ENCODE measurements around the gene LONP2.
"Not testable (repeated sequence)": the region's sequence is repeated elsewhere in the genome, so short reads cannot be mapped to it uniquely, and the experiment has no call there.

Gene LONP2

DNA sequence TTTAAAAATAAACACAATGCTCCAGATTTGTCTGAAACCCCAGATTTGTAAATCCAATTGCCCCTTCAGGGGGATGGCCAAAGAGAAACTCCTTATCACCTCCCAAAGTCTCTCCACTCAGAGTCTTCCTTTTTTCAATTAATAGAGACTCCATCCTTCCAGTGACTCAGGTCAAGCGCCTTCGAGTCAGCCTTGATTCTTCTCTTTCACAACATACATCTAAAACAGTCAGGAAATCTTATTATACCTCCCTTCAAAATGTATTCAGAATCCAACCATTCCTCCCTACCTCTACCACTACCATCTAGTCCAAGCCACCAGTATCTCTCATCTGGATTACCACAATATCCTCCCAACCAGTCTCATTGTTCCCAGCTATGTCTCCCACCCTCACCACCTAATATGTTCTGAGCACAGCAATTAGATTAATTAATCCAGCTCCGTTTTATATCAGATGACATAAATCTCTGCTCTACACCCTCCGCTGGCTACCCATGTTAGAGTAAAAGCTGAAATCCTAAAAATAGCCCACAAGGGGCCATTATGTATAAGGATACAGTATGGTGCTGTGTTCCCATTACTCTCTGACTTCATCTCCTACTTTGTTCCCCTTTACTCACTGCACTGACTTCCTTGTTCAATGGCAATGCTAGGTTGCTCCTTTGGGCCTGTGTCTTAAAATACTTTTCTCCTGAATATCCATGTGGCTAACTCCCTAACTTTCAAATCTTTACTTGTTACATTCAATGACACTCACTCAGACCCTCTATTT, 129.3 kb downstream of the LONP2 start:
- TF ChIP-seq JUND (IDR thresholded peaks at IDR 0.05; ENCODE audit: low read depth) = no peak
- no peak for DNase-seq (ENCODE audit: low read depth in 1 of 2, low spot score in 1 of 2)
- in situ Hi-C loops (cut with HindIII; ENCODE audit: low pct_unique_long_range_greater_than_20kb, low sequenced_read_pairs) = no loop called here

DNA sequence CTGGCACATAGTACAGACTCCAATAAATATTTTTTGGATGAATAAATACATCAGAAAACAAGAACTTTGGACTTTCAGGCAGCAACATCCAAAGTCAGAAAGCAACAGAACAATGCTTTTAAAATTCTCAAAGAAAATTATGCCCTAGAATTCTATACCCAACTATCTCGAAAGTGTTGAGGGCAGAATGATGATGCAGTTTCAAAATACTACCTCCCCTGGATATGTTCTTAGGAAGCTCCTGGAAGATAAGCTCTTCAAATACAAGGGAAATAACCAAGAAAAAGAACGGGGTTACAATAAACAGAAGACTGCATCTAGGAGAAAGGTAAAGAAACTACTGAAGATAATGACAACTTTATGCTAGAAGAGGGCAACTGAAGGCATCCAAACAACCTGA, 130.2 kb downstream of the LONP2 start:
- DNase-seq (ENCODE audit: low read depth in 1 of 2, low spot score in 1 of 2) = no peak
- no peak for TF ChIP-seq JUND (IDR thresholded peaks at IDR 0.05; ENCODE audit: low read depth)
- in situ Hi-C loops (cut with HindIII; ENCODE audit: low pct_unique_long_range_greater_than_20kb, low sequenced_read_pairs) = no loop called here

DNA sequence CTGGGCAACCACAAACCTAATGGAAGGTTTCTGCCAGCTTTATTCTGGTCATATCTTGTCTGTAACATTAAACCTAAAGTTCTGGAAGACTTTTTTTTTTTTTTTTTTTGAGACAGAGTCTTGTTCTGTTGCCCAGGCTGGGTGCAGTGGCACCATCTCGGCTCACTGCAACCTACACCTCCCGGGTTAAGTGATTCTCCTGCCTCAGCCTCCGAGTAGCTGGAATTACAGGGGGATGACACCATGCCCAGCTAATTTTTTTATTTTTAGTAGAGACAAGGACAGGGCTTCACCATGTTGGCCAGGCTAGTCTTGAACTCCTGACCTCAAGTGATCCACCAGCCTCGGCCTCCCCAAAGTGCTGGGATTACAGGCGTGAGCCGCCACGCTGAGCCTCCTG, 133.2 kb downstream of the LONP2 start:
- DNase-seq (ENCODE audit: low read depth in 1 of 2, low spot score in 1 of 2); in situ Hi-C loops (cut with HindIII; ENCODE audit: low pct_unique_long_range_greater_than_20kb, low sequenced_read_pairs): not testable (repeated sequence)

DNA sequence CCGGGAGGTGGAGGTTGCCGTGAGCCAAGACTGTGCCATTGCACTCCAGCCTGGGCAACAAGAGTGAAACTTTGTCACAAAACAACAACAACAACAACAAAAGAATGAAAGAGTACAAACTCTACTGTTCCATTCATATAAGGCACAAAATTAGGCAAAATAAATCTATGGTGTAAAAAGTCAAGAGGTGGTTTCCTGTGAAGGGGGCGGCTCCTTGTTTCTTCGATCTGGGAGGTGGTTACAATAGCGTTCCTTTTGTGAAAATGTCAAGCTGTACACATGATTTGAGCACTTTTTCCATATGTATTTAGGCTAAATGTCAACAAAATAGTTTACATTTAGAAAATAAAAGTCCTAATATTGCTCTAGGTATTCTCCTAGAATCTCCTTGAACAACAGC, 134.2 kb downstream of the LONP2 start:
- no peak for TF ChIP-seq JUND (IDR thresholded peaks at IDR 0.05; ENCODE audit: low read depth)
- no peak for DNase-seq (ENCODE audit: low read depth in 1 of 2, low spot score in 1 of 2)
- in situ Hi-C loops (cut with HindIII; ENCODE audit: low pct_unique_long_range_greater_than_20kb, low sequenced_read_pairs) = no loop called here

DNA sequence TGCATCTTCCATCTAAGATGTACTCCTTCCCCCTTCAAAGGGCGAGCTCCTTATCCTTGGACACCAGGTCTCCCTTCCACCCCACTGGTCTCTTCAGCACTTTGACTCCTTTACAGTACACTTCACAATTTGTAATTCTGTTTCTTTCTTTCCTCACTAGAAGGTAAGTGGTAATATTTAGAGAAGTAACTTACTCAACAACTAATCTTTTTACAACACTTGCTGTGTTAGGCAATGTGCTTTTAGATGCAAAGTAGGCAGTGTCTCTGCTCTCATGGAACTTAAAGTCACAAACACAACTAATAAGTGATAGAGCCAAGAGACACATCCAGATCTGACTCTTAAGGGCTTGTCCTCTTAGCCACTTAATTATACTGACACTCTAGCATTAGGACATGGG, 134.7 kb downstream of the LONP2 start:
- in situ Hi-C loops (cut with HindIII; ENCODE audit: low pct_unique_long_range_greater_than_20kb, low sequenced_read_pairs) = no loop called here
- TF ChIP-seq JUND (IDR thresholded peaks at IDR 0.05; ENCODE audit: low read depth) = no peak
- DNase-seq (ENCODE audit: low read depth in 1 of 2, low spot score in 1 of 2) = no peak

DNA sequence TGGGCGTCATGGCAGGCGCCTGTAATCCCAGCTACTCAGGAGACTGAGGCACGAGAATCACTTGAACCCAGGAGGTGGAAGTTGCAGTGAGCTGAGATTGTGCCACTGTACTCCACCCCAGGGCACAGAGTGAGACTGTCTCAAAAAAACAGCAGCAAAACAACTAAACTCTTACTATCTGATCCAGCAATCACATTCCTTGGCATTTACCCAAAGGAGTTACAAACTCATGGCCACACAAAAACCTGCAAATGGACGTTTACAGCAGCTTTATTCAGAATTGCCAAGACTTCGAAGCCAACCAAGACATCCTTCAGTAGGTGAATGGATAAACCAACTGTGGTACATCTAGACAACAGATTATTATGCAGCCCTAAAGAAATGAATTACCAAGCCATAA, 137.1 kb downstream of the LONP2 start:
- in situ Hi-C loops (cut with HindIII; ENCODE audit: low pct_unique_long_range_greater_than_20kb, low sequenced_read_pairs) = no loop called here
- TF ChIP-seq JUND (IDR thresholded peaks at IDR 0.05; ENCODE audit: low read depth) = no peak
- peak in 1 of 2 experiments; percentile 57 for DNase-seq (ENCODE audit: low read depth in 1 of 2, low spot score in 1 of 2)

DNA sequence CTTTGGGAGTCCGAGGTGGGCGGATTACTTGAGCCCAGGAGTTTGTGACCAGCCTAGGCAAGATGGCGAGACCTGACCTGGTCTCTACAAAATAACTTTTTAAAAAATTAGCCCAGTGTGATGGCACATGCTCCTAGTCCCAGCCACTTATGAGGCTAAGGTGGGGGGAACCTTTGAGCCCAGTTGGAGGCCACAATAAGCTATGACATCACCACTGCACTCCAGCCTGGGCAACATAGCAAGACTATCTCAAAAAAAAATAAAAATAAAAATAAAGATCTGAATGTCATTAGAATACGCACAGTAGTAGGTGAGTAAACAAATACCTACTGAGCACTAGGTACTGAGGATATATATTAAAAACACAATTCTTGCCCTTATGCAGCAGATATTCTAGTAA, 138.0 kb downstream of the LONP2 start:
- no peak for DNase-seq (ENCODE audit: low read depth in 1 of 2, low spot score in 1 of 2)
- in situ Hi-C loops (cut with HindIII; ENCODE audit: low pct_unique_long_range_greater_than_20kb, low sequenced_read_pairs) = no loop called here
- TF ChIP-seq JUND (IDR thresholded peaks at IDR 0.05; ENCODE audit: low read depth) = no peak

- DNase-seq (ENCODE audit: low read depth in 1 of 2, low spot score in 1 of 2) = no peak
Measured at GRCh38 chr16:48383009-48383876, 139.1 kb downstream of the LONP2 start.

GRCh38 chr16:48383877-48384519, 139.9 kb downstream of the LONP2 start:
- DNase-seq (ENCODE audit: low read depth in 1 of 2, low spot score in 1 of 2) = peak in 1 of 2 experiments; percentile 44
- in situ Hi-C loops (cut with HindIII; ENCODE audit: low pct_unique_long_range_greater_than_20kb, low sequenced_read_pairs) = no loop called here
- TF ChIP-seq JUND (IDR thresholded peaks at IDR 0.05; ENCODE audit: low read depth) = no peak

More at GRCh38 chr16:48383009-48383876, 139.1 kb downstream of the LONP2 start:
- in situ Hi-C loops (cut with HindIII; ENCODE audit: low pct_unique_long_range_greater_than_20kb, low sequenced_read_pairs) = no loop called here
- no peak for TF ChIP-seq JUND (IDR thresholded peaks at IDR 0.05; ENCODE audit: low read depth)

- in situ Hi-C loops (cut with HindIII; ENCODE audit: low pct_unique_long_range_greater_than_20kb, low sequenced_read_pairs) = no loop called here
- no peak for TF ChIP-seq JUND (IDR thresholded peaks at IDR 0.05; ENCODE audit: low read depth)
- peak; percentile 27 to 56 for DNase-seq (ENCODE audit: low read depth in 1 of 2, low spot score in 1 of 2)
Measured at GRCh38 chr16:48384520-48385252, 140.6 kb downstream of the LONP2 start.

DNA sequence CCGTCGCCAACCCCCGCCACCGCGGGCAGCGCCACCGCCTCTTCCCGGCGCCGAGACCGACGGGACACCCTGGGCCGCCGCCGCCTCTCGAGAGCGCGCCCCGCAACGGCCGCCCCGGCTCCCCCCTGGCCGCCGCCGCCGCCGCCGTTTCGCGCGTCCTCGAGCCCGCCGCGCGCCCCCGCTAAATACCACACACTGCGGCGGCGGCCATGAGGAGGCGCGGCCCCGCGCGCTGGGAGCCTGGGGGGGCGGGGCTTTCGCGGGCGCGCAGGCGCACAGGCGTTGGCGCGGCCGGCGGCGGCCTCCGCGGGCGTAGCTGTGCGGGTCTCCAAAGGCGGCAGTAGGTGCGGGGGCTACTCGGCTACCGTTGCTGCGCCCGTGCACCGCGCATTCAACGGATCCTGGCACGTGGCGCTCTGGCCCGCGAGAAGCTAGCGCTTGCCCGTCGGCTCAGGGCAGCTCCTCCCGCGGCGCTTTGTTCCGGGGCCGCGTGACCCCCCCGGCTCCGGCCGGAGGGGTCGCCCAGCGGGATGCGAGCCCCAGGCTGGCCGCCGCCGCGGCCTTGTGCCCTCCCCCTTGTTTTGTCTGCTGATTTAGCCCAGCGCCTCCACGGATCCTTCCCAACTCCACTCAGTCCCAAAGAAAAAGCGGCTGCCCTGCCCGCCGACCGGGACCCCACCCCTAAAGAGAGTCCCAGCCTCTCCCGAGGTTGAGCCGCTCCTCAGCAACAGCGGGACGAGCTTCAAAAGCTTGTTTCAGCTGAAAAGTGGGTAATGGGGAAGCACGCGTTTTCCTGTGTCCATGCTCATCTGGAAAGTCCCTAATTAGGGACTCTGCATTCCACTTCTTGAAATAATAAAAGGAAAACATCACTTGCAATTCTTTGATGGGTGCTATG, 141.4 kb downstream of the LONP2 start, which contains the start of gene SIAH1:
SIAH1 (minus strand) TSS at position 161 of the 898 bp plus-strand sequence. CDS start 22,985 bp downstream, outside the sequence.
- in situ Hi-C loops (cut with HindIII; ENCODE audit: low pct_unique_long_range_greater_than_20kb, low sequenced_read_pairs) = no loop called here
- DNase-seq (ENCODE audit: low read depth in 1 of 2, low spot score in 1 of 2) = peak; percentile 82
- TF ChIP-seq JUND (IDR thresholded peaks at IDR 0.05; ENCODE audit: low read depth) = no peak
